ENCODE results near the gene GCN1. TPM values are rescaled to one million over a fixed set of nuclear protein-coding genes. Genes with fewer than 3 reads are reported as not detected.

GCN1 gene
- total RNA-seq, 1 experiment from 2014 or later: 254 TPM

DNA sequence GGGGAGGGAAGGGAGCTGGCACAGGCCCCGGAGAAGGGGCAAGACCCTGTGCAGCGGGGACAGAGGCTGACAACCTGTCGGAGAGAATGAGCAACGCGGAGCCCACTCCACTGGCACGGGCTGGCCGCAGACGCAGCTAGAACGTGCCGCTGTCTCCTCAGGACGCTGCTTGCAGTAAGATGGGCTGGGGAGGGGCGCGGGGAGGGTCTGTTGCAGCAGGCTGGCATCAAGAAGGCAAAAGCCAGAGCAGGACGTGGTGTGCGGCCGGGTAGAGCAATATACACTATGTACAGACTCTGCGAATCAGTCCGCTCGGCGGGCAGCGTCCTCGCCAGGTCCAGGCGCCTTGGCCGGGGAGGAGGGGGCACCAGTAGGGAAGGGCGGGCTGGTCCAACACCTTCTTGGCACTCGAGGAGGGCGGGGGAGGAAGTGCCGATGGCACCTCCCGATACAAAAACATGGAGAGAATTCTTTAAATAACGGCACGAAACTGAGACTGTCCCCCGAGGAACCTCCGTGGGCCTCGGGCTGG, 97.8 kb downstream of the GCN1 start:
- ChIA-PET POLR2A (ENCODE audit: unreplicated experiment) (no interaction called here), CTCF (no interaction called here)
- intact Hi-C loops (cut with micrococcal nuclease): no loop called here
- Histone ChIP-seq H3K9ac (ENCODE audit: low read length) (no peak overlapping the region), H3K79me2 (ENCODE audit: low read length) (peaks cover 20% of the 10 kb centered on the region), H4K20me1 (ENCODE audit: low read length) (peaks cover 16% of the 10 kb centered on the region), H3K27ac (ENCODE audit: low read length) (no peak overlapping the region), H3K36me3 (ENCODE audit: low read depth, low read length) (peaks cover 38% of the 10 kb centered on the region), H3K4me1 (ENCODE audit: insufficient read depth, low read length) (no peaks in the 10 kb centered on the region), H3K4me3 (ENCODE audit: low read length) (no peak overlapping the region), H3K9me3 (ENCODE audit: low read length) (no peaks in the 10 kb centered on the region), H3K27me3 (ENCODE audit: low read length) (no peaks in the 10 kb centered on the region), H3K4me2 (ENCODE audit: low read length) (no peak overlapping the region), H3F3A (ENCODE audit: low read length, unreplicated experiment) (no peaks in the 10 kb centered on the region), H3K9me2 (replicated peaks; ENCODE audit: low read length) (no peaks in the 10 kb centered on the region), H2AFZ (ENCODE audit: low read length) (no peak overlapping the region)
- BruUV-seq (replicated peaks): no TSS peak
- DNase-seq (no peak), ATAC-seq (no peak)
- TF ChIP-seq, protein P1, sequence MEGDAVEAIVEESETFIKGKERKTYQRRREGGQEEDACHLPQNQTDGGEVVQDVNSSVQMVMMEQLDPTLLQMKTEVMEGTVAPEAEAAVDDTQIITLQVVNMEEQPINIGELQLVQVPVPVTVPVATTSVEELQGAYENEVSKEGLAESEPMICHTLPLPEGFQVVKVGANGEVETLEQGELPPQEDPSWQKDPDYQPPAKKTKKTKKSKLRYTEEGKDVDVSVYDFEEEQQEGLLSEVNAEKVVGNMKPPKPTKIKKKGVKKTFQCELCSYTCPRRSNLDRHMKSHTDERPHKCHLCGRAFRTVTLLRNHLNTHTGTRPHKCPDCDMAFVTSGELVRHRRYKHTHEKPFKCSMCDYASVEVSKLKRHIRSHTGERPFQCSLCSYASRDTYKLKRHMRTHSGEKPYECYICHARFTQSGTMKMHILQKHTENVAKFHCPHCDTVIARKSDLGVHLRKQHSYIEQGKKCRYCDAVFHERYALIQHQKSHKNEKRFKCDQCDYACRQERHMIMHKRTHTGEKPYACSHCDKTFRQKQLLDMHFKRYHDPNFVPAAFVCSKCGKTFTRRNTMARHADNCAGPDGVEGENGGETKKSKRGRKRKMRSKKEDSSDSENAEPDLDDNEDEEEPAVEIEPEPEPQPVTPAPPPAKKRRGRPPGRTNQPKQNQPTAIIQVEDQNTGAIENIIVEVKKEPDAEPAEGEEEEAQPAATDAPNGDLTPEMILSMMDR (conservative IDR thresholded peaks at IDR 0.05; ENCODE audit: low read depth, low read length): no peak
- TF ChIP-seq EZH2 (IDR thresholded peaks at IDR 0.05; ENCODE audit: low read length, unreplicated experiment): no peak

DNA sequence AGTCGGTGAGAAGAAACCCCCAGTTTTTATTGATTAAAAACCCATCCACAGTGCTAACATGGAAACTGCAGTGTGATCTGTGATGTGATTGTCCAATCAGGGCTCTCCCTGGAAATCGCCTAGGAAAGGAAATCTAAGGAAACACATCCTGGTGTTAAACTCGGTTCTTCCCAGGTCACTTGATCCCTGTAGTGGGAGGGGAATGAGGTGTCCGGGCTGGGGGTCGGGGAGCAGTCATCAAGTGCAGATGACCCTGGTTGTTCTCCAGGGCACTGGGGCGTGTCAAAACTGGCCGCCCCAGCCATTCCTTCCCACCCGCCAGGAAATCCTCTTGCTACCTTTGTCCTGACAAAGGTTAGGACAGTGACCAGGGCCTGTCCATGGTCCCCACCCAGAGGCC, 98.8 kb downstream of the GCN1 start:
- BruUV-seq (replicated peaks): no TSS peak
- ChIA-PET CTCF (no interaction called here), POLR2A (ENCODE audit: unreplicated experiment) (no interaction called here)
- intact Hi-C loops (cut with micrococcal nuclease): no loop called here
- no peaks in the 10 kb centered on the region for H3K4me1 ChIP-seq (ENCODE audit: insufficient read depth, low read length)
- H3K4me2 ChIP-seq (ENCODE audit: low read length): no peak overlapping the region
- TF ChIP-seq, protein P1 (conservative IDR thresholded peaks at IDR 0.05; ENCODE audit: low read depth, low read length): no peak
- no peak for TF ChIP-seq EZH2 (IDR thresholded peaks at IDR 0.05; ENCODE audit: low read length, unreplicated experiment)
- no peak for TF ChIP-seq EZH2phosphoT487 (IDR thresholded peaks at IDR 0.05; ENCODE audit: borderline replicate concordance, low read length)
- H3K9me3 ChIP-seq (ENCODE audit: low read length): no peaks in the 10 kb centered on the region
- no peak overlapping the region for H3K27ac ChIP-seq (ENCODE audit: low read length)
- H3K4me3 ChIP-seq (ENCODE audit: low read length): no peak overlapping the region
- ATAC-seq: no peak
- DNase-seq: no peak
- H3K79me2 ChIP-seq (ENCODE audit: low read length): peaks cover 10% of the 10 kb centered on the region
- H3F3A ChIP-seq (ENCODE audit: low read length, unreplicated experiment): no peaks in the 10 kb centered on the region
- H4K20me1 ChIP-seq (ENCODE audit: low read length): 0 out of 2 replicates have a peak, but pooled peaks cover 8% of the 10 kb centered on the region
- H3K27me3 ChIP-seq (ENCODE audit: low read length): no peaks in the 10 kb centered on the region
- no peak overlapping the region for H2AFZ ChIP-seq (ENCODE audit: low read length)
- peaks cover 38% of the 10 kb centered on the region for H3K36me3 ChIP-seq (ENCODE audit: low read depth, low read length)
- H3K9me2 ChIP-seq (replicated peaks; ENCODE audit: low read length): no peaks in the 10 kb centered on the region
- no peak overlapping the region for H3K9ac ChIP-seq (ENCODE audit: low read length)

DNA sequence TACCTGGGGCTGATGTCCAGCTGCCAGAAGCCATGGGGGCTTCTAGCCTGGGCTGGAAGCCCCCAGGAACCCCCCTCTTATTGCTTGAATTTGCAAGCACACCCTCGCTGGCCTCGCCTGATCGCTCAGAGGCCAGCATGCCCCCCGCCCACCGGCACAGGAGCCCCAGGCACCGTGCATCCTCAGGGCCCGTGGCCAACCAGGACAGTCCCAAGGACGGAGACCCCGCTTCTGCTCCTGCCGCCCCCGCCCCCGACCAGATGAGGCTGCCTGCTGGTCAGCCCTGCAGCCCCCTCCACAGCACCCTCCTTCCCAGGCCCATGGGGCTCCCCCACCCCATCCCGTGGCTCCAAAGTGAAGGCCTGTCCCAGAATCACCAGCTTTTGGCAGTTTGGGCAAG, 99.2 kb downstream of the GCN1 start:
- no TSS peak for BruUV-seq (replicated peaks)
- H4K20me1 ChIP-seq (ENCODE audit: low read length): 0 out of 2 replicates have a peak, but pooled peaks cover 5% of the 10 kb centered on the region

More for the DNA sequence above, 99.2 kb downstream of the GCN1 start:
- intact Hi-C loops (cut with micrococcal nuclease): no loop called here
- Histone ChIP-seq H3K27ac (ENCODE audit: low read length) (no peak overlapping the region), H3K4me1 (ENCODE audit: insufficient read depth, low read length) (no peaks in the 10 kb centered on the region), H3K4me2 (ENCODE audit: low read length) (no peak overlapping the region), H3K4me3 (ENCODE audit: low read length) (no peak overlapping the region), H3K27me3 (ENCODE audit: low read length) (no peaks in the 10 kb centered on the region), H3K79me2 (ENCODE audit: low read length) (peaks cover 6% of the 10 kb centered on the region; the same call in 1 of the 2 replicates), H3F3A (ENCODE audit: low read length, unreplicated experiment) (no peaks in the 10 kb centered on the region), H3K9me3 (ENCODE audit: low read length) (no peaks in the 10 kb centered on the region), H3K9me2 (replicated peaks; ENCODE audit: low read length) (no peaks in the 10 kb centered on the region), H3K36me3 (ENCODE audit: low read depth, low read length) (peaks cover 34% of the 10 kb centered on the region), H3K9ac (ENCODE audit: low read length) (no peak overlapping the region), H2AFZ (ENCODE audit: low read length) (no peak overlapping the region)
- CTCF ChIA-PET: no interaction called here
- DNase-seq: no peak
- POLR2A ChIA-PET (ENCODE audit: unreplicated experiment): no interaction called here
- ATAC-seq: no peak
- TF ChIP-seq EZH2phosphoT487 (IDR thresholded peaks at IDR 0.05; ENCODE audit: borderline replicate concordance, low read length) (no peak), EZH2 (IDR thresholded peaks at IDR 0.05; ENCODE audit: low read length, unreplicated experiment) (no peak)
- TF ChIP-seq, protein P1 (conservative IDR thresholded peaks at IDR 0.05; ENCODE audit: low read depth, low read length): no peak

Measured in PC-3 (cell line).